Upper lobe of left lung (tissue), 6 donors: ENCODE measurements around the gene JPT2. TPM values are rescaled to one million over a fixed set of nuclear protein-coding genes. Genes with fewer than 3 reads are reported as not detected.
"Not testable (repeated sequence)": the region's sequence is repeated elsewhere in the genome, so short reads cannot be mapped to it uniquely, and the experiment has no call there.

Experiments
- ATAC-seq, 2 donors: fragments of 200-7000 bp; cut with Tn5 transposase; one replicate each; pipeline ENCODE4 v1.9.1; 2022; ENCODE audit warnings: mild to moderate bottlenecking in 2 of 2, moderate library complexity in 2 of 2; ENCODE audit not compliant: low FRiP score in 2 of 2
- DNase-seq, 2 donors: peaks; one replicate each; pipeline ENCODE4 v3.0.0-alpha.2; 2019 to 2020
- H3K27ac ChIP-seq, 4 donors: fragments of 200-600 bp; sonication (generic); one replicate each; pipeline ENCODE4 v1.5.1; 2016 to 2019
- H3K27me3 ChIP-seq, 4 donors: fragments of 200-600 bp; sonication (generic); one replicate each; pipeline ENCODE4 v1.5.1; 2017 to 2019
- H3K36me3 ChIP-seq, 4 donors: fragments of 200-600 bp; sonication (generic); one replicate each; pipeline ENCODE4 v1.5.1; 2016 to 2019
- H3K4me1 ChIP-seq, 4 donors: fragments of 200-600 bp; sonication (generic); one replicate each; pipeline ENCODE4 v1.5.1; 2018 to 2019
- H3K4me3 ChIP-seq, 4 donors: fragments of 200-600 bp; sonication (generic); one replicate each; pipeline ENCODE4 v1.5.1; 2017 to 2019; ENCODE audit warnings: mild to moderate bottlenecking in 2 of 4, moderate library complexity in 1 of 4
- H3K9me3 ChIP-seq, 4 donors: fragments of 200-600 bp; sonication (generic); one replicate each; pipeline ENCODE4 v1.5.1; 2018 to 2019
- EP300 ChIP-seq, 4 donors: sonication (generic); formaldehyde crosslinking; IDR thresholded peaks; one replicate each; pipeline ENCODE4 v1.5.1; 2017; ENCODE audit warnings: antibody characterized with exemption in 4 of 4, control low read depth in 2 of 4
- POLR2A ChIP-seq, 4 donors: fragments of 450-650 bp; IDR thresholded peaks; one replicate each; pipeline ENCODE4 v1.5.1; 2016 to 2017; ENCODE audit warnings: antibody characterized with exemption in 4 of 4, mild to moderate bottlenecking in 2 of 4
- POLR2AphosphoS5 ChIP-seq, 2 donors: sonication (generic); formaldehyde crosslinking; IDR thresholded peaks; one replicate each; pipeline ENCODE4 v1.5.1; 2017; ENCODE audit warnings: antibody characterized with exemption in 2 of 2
- whole genome bisulfite sequencing, 2 donors: methylation state at CpG; one replicate each; pipeline ENCODE4 v1.1.5; 2017 to 2018; 5-methylcytosine and 5-hydroxymethylcytosine counted together
- total RNA-seq, 6 donors: library from RNA; depleted of rRNA in 4 of 6; stranded (reverse); fragments of >200 nt in 4 of 6; gene quantifications; one replicate each; pipeline versions ENCODE4 v1.1.0 to v1.2.1, GENCODE V29; 2016 to 2021
- TF ChIP-seq, protein P1 (sequence below), 6 experiments: fragments of 450-650 bp in 4 of 6; fragments of 200-600 bp in 2 of 6; sonication (generic) in 2 of 6; IDR thresholded peaks; one replicate each; pipeline ENCODE4 v1.5.1; 2016 to 2019; ENCODE audit warnings: antibody characterized with exemption in 6 of 6
- donor health status: DM: no; HTN: no; CAD: no; lungs with moderate emphysema.
- donor health status: DM: no; HTN: yes; CAD: no; lungs with severe emphysema.

Gene JPT2
- total RNA-seq, 6 donors from 2014 or later = 15.8 to 60.5 (median 38.3) TPM

- no peak for TF ChIP-seq POLR2AphosphoS5 (IDR thresholded peaks at IDR 0.05)
- TF ChIP-seq EP300 (IDR thresholded peaks at IDR 0.05) = no peak
- TF ChIP-seq, protein P1, sequence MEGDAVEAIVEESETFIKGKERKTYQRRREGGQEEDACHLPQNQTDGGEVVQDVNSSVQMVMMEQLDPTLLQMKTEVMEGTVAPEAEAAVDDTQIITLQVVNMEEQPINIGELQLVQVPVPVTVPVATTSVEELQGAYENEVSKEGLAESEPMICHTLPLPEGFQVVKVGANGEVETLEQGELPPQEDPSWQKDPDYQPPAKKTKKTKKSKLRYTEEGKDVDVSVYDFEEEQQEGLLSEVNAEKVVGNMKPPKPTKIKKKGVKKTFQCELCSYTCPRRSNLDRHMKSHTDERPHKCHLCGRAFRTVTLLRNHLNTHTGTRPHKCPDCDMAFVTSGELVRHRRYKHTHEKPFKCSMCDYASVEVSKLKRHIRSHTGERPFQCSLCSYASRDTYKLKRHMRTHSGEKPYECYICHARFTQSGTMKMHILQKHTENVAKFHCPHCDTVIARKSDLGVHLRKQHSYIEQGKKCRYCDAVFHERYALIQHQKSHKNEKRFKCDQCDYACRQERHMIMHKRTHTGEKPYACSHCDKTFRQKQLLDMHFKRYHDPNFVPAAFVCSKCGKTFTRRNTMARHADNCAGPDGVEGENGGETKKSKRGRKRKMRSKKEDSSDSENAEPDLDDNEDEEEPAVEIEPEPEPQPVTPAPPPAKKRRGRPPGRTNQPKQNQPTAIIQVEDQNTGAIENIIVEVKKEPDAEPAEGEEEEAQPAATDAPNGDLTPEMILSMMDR (IDR thresholded peaks at IDR 0.05) = no peak
- TF ChIP-seq POLR2A (IDR thresholded peaks at IDR 0.05) = no peak
- DNase-seq (peak in 1 of 2 donors; percentile 43), ATAC-seq (no peak)
- H3K4me3 ChIP-seq = no peak overlapping the region
- peaks cover 15 to 81% (median 63%) of the 10 kb centered on the region in 4 donors for H3K36me3 ChIP-seq
- no peaks in the 10 kb centered on the region for H3K27me3 ChIP-seq
- WGBS, 2 donors = 86 to 95% methylated on average over 7 of the region's 7 CpGs
- no peak overlapping the region for H3K27ac ChIP-seq
- H3K4me1 ChIP-seq = no peaks in the 10 kb centered on the region
- H3K9me3 ChIP-seq = no peaks in the 10 kb centered on the region
Measured at GRCh38 chr16:1731073-1731472, 53.0 kb downstream of the JPT2 start.

DNA sequence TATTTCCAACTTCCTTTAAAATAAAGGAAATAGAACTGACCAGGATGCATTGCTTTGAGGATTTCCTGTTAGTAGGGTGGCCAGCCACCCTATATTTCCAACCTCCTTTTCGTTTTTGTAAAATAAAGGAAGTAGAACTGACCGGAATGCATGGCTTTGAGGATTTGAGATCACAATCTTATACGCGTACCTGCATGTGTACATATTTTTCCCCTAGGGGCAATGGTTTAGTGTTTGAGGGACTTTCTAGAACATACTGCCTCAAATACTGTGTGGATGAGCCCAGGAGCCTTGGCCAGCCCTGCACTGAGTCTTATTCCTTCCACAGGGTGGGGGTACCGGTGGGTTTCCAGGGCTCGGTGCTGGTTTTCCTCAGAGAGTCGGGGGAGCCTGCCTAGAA is 53.5 kb downstream of the JPT2 start:
- H3K9me3 ChIP-seq = no peaks in the 10 kb centered on the region
- H3K27ac ChIP-seq = no peak overlapping the region
- H3K27me3 ChIP-seq = no peaks in the 10 kb centered on the region
- DNase-seq (no peak), ATAC-seq (no peak)
- H3K36me3 ChIP-seq = peaks cover 15 to 76% (median 58%) of the 10 kb centered on the region in 4 donors
- H3K4me1 ChIP-seq = no peaks in the 10 kb centered on the region
- no peak overlapping the region for H3K4me3 ChIP-seq
- TF ChIP-seq, protein P1 (IDR thresholded peaks at IDR 0.05) = no peak
- no peak for TF ChIP-seq POLR2AphosphoS5 (IDR thresholded peaks at IDR 0.05)
- TF ChIP-seq POLR2A (IDR thresholded peaks at IDR 0.05) = no peak
- no peak for TF ChIP-seq EP300 (IDR thresholded peaks at IDR 0.05)
- 69 to 73% methylated on average over 4 to 7 of the region's 7 CpGs for WGBS, 2 donors

GRCh38 chr16:1732071-1732470 is 54.0 kb downstream of the JPT2 start:
- Histone ChIP-seq H3K27ac (no peak overlapping the region), H3K4me1 (no peaks in the 10 kb centered on the region), H3K36me3 (peaks cover 15 to 72% (median 55%) of the 10 kb centered on the region in 4 donors), H3K27me3 (no peaks in the 10 kb centered on the region), H3K4me3 (no peak overlapping the region), H3K9me3 (no peaks in the 10 kb centered on the region)
- 83 to 91% methylated on average over 4 to 14 of the region's 14 CpGs for WGBS, 2 donors
- no peak for DNase-seq
- ATAC-seq = no peak
- TF ChIP-seq POLR2AphosphoS5 (IDR thresholded peaks at IDR 0.05) (no peak), EP300 (IDR thresholded peaks at IDR 0.05) (no peak), POLR2A (IDR thresholded peaks at IDR 0.05) (no peak)
- TF ChIP-seq, protein P1 (IDR thresholded peaks at IDR 0.05) = no peak

DNA sequence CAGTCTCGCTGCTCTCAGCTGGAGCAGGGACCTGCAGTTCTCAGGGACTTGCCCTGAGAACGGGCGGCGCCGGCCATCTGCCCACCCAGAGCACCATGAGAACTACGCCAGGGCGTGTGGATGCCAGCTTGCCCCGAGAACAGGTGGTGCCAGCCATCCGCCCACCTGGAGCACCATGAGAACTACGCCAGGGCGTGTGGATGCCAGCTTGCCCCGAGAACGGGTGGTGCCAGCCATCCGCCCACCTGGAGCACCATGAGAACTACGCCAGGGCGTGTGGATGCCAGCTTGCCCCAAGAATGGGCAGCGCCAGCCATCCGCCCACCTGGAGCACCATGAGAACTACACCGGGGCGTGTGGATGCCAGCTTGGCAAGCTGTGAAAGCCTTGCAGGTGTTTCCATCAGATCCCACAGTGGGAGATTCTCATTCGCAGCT is 54.5 kb downstream of the JPT2 start:
- WGBS, 2 donors = 87 to 98% methylated on average over 10 to 21 of the region's 21 CpGs
- H3K27me3 ChIP-seq, H3K27ac ChIP-seq, ATAC-seq, H3K9me3 ChIP-seq, H3K4me1 ChIP-seq, H3K4me3 ChIP-seq: not testable (repeated sequence)
- peaks cover 15 to 68% (median 52%) of the 10 kb centered on the region in 4 donors for H3K36me3 ChIP-seq
- DNase-seq = peak in 1 of 2 donors; percentile 75

GRCh38 chr16:1734123-1734522 is 56.0 kb downstream of the JPT2 start:
- peaks cover 12 to 53% (median 40%) of the 10 kb centered on the region in 4 donors for H3K36me3 ChIP-seq
- H3K4me3 ChIP-seq = no peak overlapping the region

More at GRCh38 chr16:1734123-1734522, 56.0 kb downstream of the JPT2 start:
- H3K27me3 ChIP-seq = no peaks in the 10 kb centered on the region
- TF ChIP-seq EP300 (IDR thresholded peaks at IDR 0.05) (no peak), POLR2AphosphoS5 (IDR thresholded peaks at IDR 0.05) (no peak), POLR2A (IDR thresholded peaks at IDR 0.05) (no peak)
- TF ChIP-seq, protein P1 (IDR thresholded peaks at IDR 0.05) = no peak
- H3K4me1 ChIP-seq = no peaks in the 10 kb centered on the region
- ATAC-seq (peak; percentile 16 to 54), DNase-seq (peak in 1 of 2 donors; percentile 75)
- 95 to 96% methylated on average over 9 to 15 of the region's 22 CpGs for WGBS, 2 donors
- no peak overlapping the region for H3K27ac ChIP-seq
- no peaks in the 10 kb centered on the region for H3K9me3 ChIP-seq
